Right ventricle myocardium inferior (tissue), 1 donor: ENCODE measurements around the gene PTGES2. TPM values are rescaled to one million over a fixed set of nuclear protein-coding genes. Genes with fewer than 3 reads are reported as not detected.
"Not testable (repeated sequence)": the region's sequence is repeated elsewhere in the genome, so short reads cannot be mapped to it uniquely, and the experiment has no call there.

ENCODE experiments used
- ATAC-seq: fragments of 200-7000 bp; cut with Tn5 transposase; one replicate; pipeline ENCODE4 v1.9.1; 2020; ENCODE audit warnings: mild to moderate bottlenecking, moderate library complexity
- DNase-seq: peaks from one replicate; pipeline ENCODE4 v3.0.0; 2021; ENCODE audit errors: missing footprints
- intact Hi-C: fragments of 100-400 bp; cut with DNase I; formaldehyde crosslinking; loops from one replicate; pipeline ENCODE4 v1.11.0; 2022
- total RNA-seq: library from RNA; stranded (reverse); fragmentation: NEBNext Ultra II Directional; extraction: Animal tissue kit (Norgen Biotek cat#: 25700); gene quantifications from one replicate; pipeline ENCODE4 v1.2.1, GENCODE V29; 2021
- donor health status: DM: no; HTN: yes; CAD: no; lungs with severe emphysema.

The PTGES2 gene
- total RNA-seq, 1 donor from 2014 or later: 158 TPM

DNA sequence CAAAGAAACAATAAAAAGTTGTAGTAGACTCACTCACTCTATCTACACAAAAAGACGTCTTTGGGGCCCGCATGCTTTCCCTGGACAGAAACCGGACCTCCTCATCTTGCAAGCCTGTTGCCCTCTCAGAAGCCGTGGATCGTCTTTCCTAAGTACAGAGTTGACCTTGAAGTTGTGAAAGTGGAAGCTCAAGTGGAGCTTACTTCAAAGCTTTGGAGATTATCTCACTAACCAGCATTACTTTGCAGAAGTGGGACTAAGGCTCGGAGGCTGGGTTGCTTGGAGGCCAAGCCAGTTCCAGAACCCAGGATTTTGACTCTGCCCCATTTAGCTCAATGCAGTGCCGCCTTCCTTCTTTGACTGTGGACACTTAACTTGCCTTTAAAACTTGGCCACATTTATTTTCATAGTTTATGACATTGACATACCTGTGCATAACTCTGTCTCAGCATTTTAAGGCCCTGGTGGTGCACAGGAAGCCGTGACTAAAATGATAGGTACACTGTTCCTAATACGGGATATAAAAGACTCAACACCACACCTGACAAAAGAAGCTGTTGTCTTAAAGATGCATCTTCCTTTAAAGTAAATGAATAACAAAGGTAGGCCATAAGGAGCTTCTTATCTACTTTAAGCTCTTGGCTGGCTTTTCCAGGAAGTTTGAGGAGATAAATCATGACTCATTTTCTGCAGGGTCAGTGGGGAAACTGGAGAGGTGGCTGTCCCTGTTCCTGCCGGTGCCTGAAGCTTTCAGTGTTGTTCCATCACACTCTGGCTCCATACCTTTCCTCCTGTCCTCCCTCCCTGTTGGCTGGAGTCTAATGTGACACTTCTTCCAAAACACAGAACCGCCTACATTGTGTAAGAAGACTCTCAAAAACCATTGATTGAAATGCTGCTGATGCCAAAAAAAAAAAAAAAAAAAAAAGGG lies 48.8 kb downstream of the PTGES2 start:
- intact Hi-C loops: no loop called here
- ATAC-seq: no peak

DNA sequence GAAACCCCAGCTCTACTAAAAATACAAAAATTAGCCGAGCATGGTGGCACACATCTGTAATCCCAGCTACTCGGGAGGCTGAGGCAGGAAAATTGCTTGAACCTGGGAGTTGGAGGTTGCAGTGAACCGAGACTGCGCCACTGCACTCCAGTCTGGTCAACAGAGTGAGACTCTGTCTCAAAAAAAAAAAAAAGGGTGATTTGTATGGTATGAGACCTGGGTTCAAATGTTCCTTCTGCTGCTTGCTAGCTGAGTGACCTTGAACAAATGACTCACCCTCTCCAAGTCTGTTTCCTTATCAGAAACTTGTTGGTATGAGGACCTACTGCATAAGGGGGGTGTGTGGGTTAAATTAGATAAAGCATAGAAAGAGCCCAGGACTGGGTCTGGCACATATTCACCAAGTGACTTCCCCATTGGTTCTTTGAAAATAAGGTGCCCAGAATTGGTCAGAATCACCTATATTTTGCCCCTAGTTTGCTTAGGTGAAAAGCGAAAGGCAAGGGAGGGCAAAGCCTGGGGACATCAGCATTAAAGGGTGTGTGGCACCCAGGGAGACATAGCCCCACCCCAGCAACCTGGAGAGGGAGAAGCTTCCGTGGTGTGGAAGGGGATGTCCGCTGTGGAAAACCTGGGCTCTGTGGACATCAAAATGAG lies 49.6 kb downstream of the PTGES2 start:
- ATAC-seq (no peak), DNase-seq (no peak)
- intact Hi-C loops: no loop called here

More for the DNA sequence above, 48.8 kb downstream of the PTGES2 start:
- DNase-seq: peak; percentile 43

DNA sequence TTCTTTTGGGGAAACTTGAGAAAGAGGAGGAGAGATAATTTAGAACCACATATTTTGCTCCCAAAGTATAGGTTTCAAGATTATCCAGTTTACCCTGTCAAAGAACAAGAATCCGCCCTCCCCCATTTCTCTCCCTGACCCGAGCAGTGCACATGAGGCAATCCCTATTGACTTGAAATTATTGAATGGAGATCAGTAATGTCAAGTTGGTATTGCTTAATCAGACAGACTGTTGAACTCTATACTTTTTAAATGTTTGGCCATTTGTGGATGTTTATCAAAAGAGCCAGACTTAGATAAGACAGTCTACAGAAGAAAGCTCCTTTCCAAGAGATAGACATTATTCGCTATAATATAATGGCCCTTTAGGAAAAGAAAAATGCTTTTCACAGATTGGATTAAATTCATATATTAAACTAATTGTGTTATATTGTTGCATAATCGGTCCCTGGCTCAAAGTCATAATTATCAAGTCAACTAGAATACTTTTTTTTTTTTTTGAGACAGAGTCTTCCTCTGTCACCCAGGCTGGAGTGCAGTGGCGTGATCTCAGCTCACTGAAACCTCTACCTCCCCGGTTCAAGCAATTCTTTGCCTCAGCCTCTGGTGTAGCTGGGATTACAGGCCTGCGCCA lies 54.2 kb downstream of the PTGES2 start:
- no peak for ATAC-seq
- intact Hi-C loops: no loop called here
- DNase-seq: no peak

DNA sequence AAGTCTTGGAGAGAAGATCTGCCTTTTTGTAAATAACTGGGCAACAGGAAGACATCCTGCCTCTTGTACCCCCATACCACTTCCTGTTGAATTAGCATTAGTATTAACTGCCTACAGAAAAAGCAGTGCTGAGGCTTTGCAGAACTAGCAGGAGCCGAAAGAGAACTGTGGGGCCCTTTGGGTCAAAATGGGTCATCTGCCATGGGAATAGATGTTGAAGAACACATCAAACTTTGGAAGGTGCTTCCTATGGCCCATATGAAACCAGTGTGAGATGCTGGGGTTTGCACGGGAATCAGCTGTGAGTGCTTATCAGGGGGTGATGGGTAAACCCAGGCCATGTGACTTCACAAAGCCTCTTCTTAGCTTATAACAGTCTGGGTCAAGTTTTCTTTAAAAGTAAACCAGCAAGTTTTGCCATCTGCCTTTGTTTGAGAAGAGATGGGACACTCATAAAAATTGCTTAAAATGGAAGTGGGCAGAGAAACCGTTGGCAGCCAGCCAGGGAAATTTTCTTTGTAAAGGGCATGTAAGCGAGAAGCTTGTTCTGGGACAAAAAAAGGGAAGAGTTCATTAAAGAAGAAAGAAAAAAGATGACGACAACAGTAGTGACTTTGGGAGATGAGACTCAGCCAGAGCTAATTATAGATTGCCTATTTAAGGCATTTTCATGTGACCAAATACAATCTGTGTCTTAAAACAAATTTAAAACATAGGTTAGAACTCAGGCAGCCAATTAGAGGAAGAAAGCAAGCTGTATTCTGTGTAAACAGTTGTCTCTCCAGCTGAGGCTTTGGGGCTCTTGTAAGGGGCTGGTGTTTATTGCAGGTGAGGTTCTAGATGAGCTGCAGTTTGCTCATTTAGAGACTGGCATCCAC lies 55.1 kb downstream of the PTGES2 start:
- intact Hi-C loops: no loop called here
- DNase-seq: peak; percentile 81
- no peak for ATAC-seq

DNA sequence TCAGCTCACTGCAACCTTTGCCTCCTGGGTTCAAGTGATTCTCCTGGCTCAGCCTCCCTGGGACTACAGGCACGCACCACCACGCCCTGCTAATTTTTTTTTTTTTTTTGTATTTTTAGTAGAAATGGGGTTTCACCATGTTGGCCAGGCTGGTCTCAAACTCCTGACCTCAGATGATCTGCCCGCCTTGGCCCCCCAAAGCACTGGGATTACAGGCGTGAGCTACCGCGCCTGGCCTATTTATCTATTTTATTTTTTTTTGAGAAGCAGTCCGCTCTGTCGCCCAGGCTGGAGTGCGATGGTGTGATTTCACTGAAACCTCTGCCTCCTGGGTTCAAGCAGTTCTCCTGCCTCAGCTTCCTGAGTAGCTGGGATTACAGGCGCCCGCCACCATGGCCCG lies 56.1 kb downstream of the PTGES2 start:
- intact Hi-C loops, DNase-seq, ATAC-seq: not testable (repeated sequence)

DNA sequence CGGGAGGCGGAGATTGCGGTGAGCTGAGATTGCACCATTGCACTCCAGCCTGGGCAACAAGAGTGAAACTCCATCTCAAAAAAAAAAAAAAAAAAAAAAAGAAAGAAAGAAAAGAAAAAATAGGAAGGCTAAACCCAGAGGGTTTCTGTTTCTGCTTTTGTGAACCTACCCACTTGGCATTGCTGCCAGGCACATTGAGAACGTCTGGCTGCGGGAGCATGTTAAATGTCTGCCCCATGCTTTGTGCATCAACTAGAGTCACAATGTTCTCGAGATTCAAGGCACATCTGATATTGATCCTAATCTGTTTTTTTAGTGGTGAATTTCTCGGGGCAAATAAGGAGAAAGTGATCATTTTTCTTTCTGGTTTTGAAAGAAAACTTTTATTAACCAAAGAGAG lies 56.7 kb downstream of the PTGES2 start:
- no peak for ATAC-seq
- DNase-seq: no peak
- intact Hi-C loops: no loop called here

Other genes starting within 250 kb of the PTGES2 start
- 43.3 TPM for gene ST6GALNAC6, start 228.1 kb downstream of the PTGES2 start, total RNA-seq
- gene ST6GALNAC4, start 210.7 kb downstream of the PTGES2 start, total RNA-seq: 21.9 TPM
- not detected for gene PIP5KL1, start 197.0 kb downstream of the PTGES2 start, total RNA-seq
- gene DPM2, start 189.9 kb downstream of the PTGES2 start, total RNA-seq: 11.9 TPM
- gene EEIG1, start 146.7 kb downstream of the PTGES2 start, total RNA-seq: 25.3 TPM
- gene NAIF1, start 60.4 kb downstream of the PTGES2 start, total RNA-seq: 5.1 TPM
- 5.9 TPM for gene SLC25A25, start 59.5 kb downstream of the PTGES2 start, total RNA-seq
- not detected for gene LCN2, start 21.7 kb upstream of the PTGES2 start, total RNA-seq
- 36.1 TPM for gene BBLN, start 32.5 kb upstream of the PTGES2 start, total RNA-seq
- gene CIZ1, start 63.8 kb upstream of the PTGES2 start, total RNA-seq: 69.3 TPM
- gene DNM1, start 75.7 kb upstream of the PTGES2 start, total RNA-seq: 6.1 TPM
- gene GOLGA2, start 148.3 kb upstream of the PTGES2 start, total RNA-seq: 76.4 TPM
- gene SWI5, start 148.5 kb upstream of the PTGES2 start, total RNA-seq: 14.9 TPM
- gene TRUB2, start 194.7 kb upstream of the PTGES2 start, total RNA-seq: 37.4 TPM
- 29.1 TPM for gene COQ4, start 195.1 kb upstream of the PTGES2 start, total RNA-seq
- gene SLC27A4, start 212.8 kb upstream of the PTGES2 start, total RNA-seq: 19.2 TPM
- 52.9 TPM for gene URM1, start 243.6 kb upstream of the PTGES2 start, total RNA-seq